GM19025 (cell line): ENCODE results near the gene RBM47.
"Not testable (repeated sequence)": the region's sequence is repeated elsewhere in the genome, so short reads cannot be mapped to it uniquely, and the experiment has no call there.

Experiments
- ATAC-seq: cut with Tn5 transposase; IDR thresholded peaks from one replicate; pipeline ENCODE4 v1.9.1; 2021; ENCODE audit warnings: mild to moderate bottlenecking, low read depth, moderate library complexity; ENCODE audit not compliant: unreplicated experiment

The RBM47 gene

GRCh38 chr4:40458683-40459082, 171.0 kb downstream of the RBM47 start:
- no peak for ATAC-seq

GRCh38 chr4:40458109-40458508, 171.6 kb downstream of the RBM47 start:
- ATAC-seq: no peak

GRCh38 chr4:40455340-40455902, 174.2 kb downstream of the RBM47 start:
- no peak for ATAC-seq

GRCh38 chr4:40454816-40455215, 174.8 kb downstream of the RBM47 start:
- ATAC-seq: no peak

GRCh38 chr4:40453912-40454311, 175.8 kb downstream of the RBM47 start:
- no peak for ATAC-seq

- no peak for ATAC-seq
Measured at GRCh38 chr4:40448875-40449274, 180.8 kb downstream of the RBM47 start.

GRCh38 chr4:40446839-40447238, 182.8 kb downstream of the RBM47 start:
- no peak for ATAC-seq

- ATAC-seq: not testable (repeated sequence)
Measured at GRCh38 chr4:40446261-40446750, 183.4 kb downstream of the RBM47 start.

GRCh38 chr4:40445671-40446070, 184.0 kb downstream of the RBM47 start:
- no peak for ATAC-seq

GRCh38 chr4:40441430-40441829, 188.2 kb downstream of the RBM47 start:
- ATAC-seq: no peak

- no peak for ATAC-seq
Measured at GRCh38 chr4:40439519-40439918, 190.1 kb downstream of the RBM47 start.

GRCh38 chr4:40438384-40439026, 191.2 kb downstream of the RBM47 start:
- ATAC-seq: no peak

- no peak for ATAC-seq
Measured at GRCh38 chr4:40437741-40438383, 191.8 kb downstream of the RBM47 start.

GRCh38 chr4:40435306-40435705, 194.4 kb downstream of the RBM47 start:
- ATAC-seq: not testable (repeated sequence)

GRCh38 chr4:40434126-40434687, 195.5 kb downstream of the RBM47 start:
- ATAC-seq: no peak

GRCh38 chr4:40432504-40432903, 197.2 kb downstream of the RBM47 start:
- ATAC-seq: no peak

GRCh38 chr4:40427871-40428270, 201.8 kb downstream of the RBM47 start:
- not testable (repeated sequence) for ATAC-seq

GRCh38 chr4:40427128-40427527, 202.5 kb downstream of the RBM47 start:
- ATAC-seq: no peak

GRCh38 chr4:40425799-40426574, 203.7 kb downstream of the RBM47 start:
- no peak for ATAC-seq

GRCh38 chr4:40423735-40424134, 205.9 kb downstream of the RBM47 start:
- no peak for ATAC-seq
